ENCODE results near the gene HOXB3.

The HOXB3 gene

GRCh38 chr17:48629411-48629759, 39.3 kb upstream of the HOXB3 start:
- Mint-ChIP-seq H3K36me3 (no peaks in the 10 kb centered on the region), H3K4me1 (peaks cover 20% of the 10 kb centered on the region), H3K27me3 (peaks cover 100% of the 10 kb centered on the region), H3K9me3 (no peaks in the 10 kb centered on the region), H3K27ac (no peak overlapping the region), H3K4me3 (no peak overlapping the region)
- DNase-seq: no peak
- CTCF ChIA-PET: interaction anchor here (1.2 kb wide), 1 partner anchor 18 kb away, joined by 4 read pairs; no protein-coding TSS in a partner anchor

GRCh38 chr17:48628649-48629410, 38.8 kb upstream of the HOXB3 start:
- no peak for DNase-seq
- H3K27me3 Mint-ChIP-seq: peaks cover 100% of the 10 kb centered on the region
- no peaks in the 10 kb centered on the region for H3K9me3 Mint-ChIP-seq
- H3K27ac Mint-ChIP-seq: no peak overlapping the region
- H3K4me3 Mint-ChIP-seq: no peak overlapping the region
- CTCF ChIA-PET: interaction anchor here (1.2 kb wide), 1 partner anchor 19 kb away, joined by 4 read pairs; no protein-coding TSS in a partner anchor
- H3K4me1 Mint-ChIP-seq: peaks cover 23% of the 10 kb centered on the region
- no peaks in the 10 kb centered on the region for H3K36me3 Mint-ChIP-seq

GRCh38 chr17:48627623-48628521, 37.8 kb upstream of the HOXB3 start:
- CTCF ChIA-PET: interaction anchor here (0.7 kb wide), 1 partner anchor 9 kb away, joined by 3 read pairs; no protein-coding TSS in a partner anchor
- Mint-ChIP-seq H3K4me1 (peaks cover 19% of the 10 kb centered on the region), H3K36me3 (no peaks in the 10 kb centered on the region), H3K9me3 (no peaks in the 10 kb centered on the region), H3K27ac (no peak overlapping the region), H3K27me3 (peaks cover 100% of the 10 kb centered on the region), H3K4me3 (no peak overlapping the region)
- no peak for DNase-seq

- DNase-seq: no peak
- Mint-ChIP-seq H3K4me3 (no peak overlapping the region), H3K36me3 (no peaks in the 10 kb centered on the region), H3K27me3 (peaks cover 100% of the 10 kb centered on the region), H3K9me3 (no peaks in the 10 kb centered on the region), H3K27ac (no peak overlapping the region), H3K4me1 (peaks cover 17% of the 10 kb centered on the region)
- CTCF ChIA-PET: interaction anchor here (0.7 to 2.5 kb wide), 4 partner anchors 8 to 124 kb away, joined by 3 to 13 read pairs (median 8); partner anchors contain the start of gene HOXB8
Measured at GRCh38 chr17:48627118-48627597, 37.1 kb upstream of the HOXB3 start.

- CTCF ChIA-PET: interaction anchor here (1.7 to 2.5 kb wide), 3 partner anchors 10 to 125 kb away, joined by 4 to 13 read pairs (median 11); partner anchors contain the start of gene HOXB8
- H3K9me3 Mint-ChIP-seq: no peaks in the 10 kb centered on the region
- peaks cover 17% of the 10 kb centered on the region for H3K4me1 Mint-ChIP-seq
- no peaks in the 10 kb centered on the region for H3K36me3 Mint-ChIP-seq
- peaks cover 100% of the 10 kb centered on the region for H3K27me3 Mint-ChIP-seq
- peak within 1 kb of the TSS; percentile 64 for H3K4me3 Mint-ChIP-seq
- peak; percentile 47 for DNase-seq
- H3K27ac Mint-ChIP-seq: no peak within 1 kb of the TSS
Measured at GRCh38 chr17:48626245-48627117, 36.4 kb upstream of the HOXB3 start, which contains the start of gene HOXB9. HOXB9 (minus strand) TSS chr17:48626358; CDS start chr17:48626269, 89 bp downstream.

- no peaks in the 10 kb centered on the region for H3K9me3 Mint-ChIP-seq
- peak overlapping the region; percentile 64 for H3K4me3 Mint-ChIP-seq
- H3K27ac Mint-ChIP-seq: no peak overlapping the region
- CTCF ChIA-PET: interaction anchor here (1.0 to 2.5 kb wide), 5 partner anchors 11 to 126 kb away, joined by 3 to 13 read pairs (median 4); partner anchors contain the start of gene HOXB8
- H3K27me3 Mint-ChIP-seq: peaks cover 100% of the 10 kb centered on the region
- DNase-seq: peak; percentile 49
- H3K4me1 Mint-ChIP-seq: peaks cover 17% of the 10 kb centered on the region
- no peaks in the 10 kb centered on the region for H3K36me3 Mint-ChIP-seq
Measured at GRCh38 chr17:48625495-48626244, 35.6 kb upstream of the HOXB3 start.

- no peak overlapping the region for H3K4me3 Mint-ChIP-seq
- CTCF ChIA-PET: interaction anchor here (0.7 to 2.5 kb wide), 6 partner anchors 10 to 127 kb away, joined by 3 to 13 read pairs (median 4); partner anchors contain the start of gene HOXB8
- peaks cover 100% of the 10 kb centered on the region for H3K27me3 Mint-ChIP-seq
- no peaks in the 10 kb centered on the region for H3K9me3 Mint-ChIP-seq
- H3K27ac Mint-ChIP-seq: no peak overlapping the region
- no peaks in the 10 kb centered on the region for H3K36me3 Mint-ChIP-seq
- H3K4me1 Mint-ChIP-seq: peaks cover 17% of the 10 kb centered on the region
- peak; percentile 41 for DNase-seq
Measured at GRCh38 chr17:48624544-48625494, 34.8 kb upstream of the HOXB3 start.

GRCh38 chr17:48624118-48624517, 34.1 kb upstream of the HOXB3 start:
- Mint-ChIP-seq H3K27ac (no peak overlapping the region), H3K4me3 (no peak overlapping the region), H3K36me3 (no peaks in the 10 kb centered on the region), H3K27me3 (peaks cover 100% of the 10 kb centered on the region), H3K4me1 (peaks cover 22% of the 10 kb centered on the region), H3K9me3 (no peaks in the 10 kb centered on the region)
- DNase-seq: no peak
- CTCF ChIA-PET: interaction anchor here (0.7 to 2.8 kb wide), 3 partner anchors 13 to 54 kb away, joined by 3 to 12 read pairs (median 3); no protein-coding TSS in a partner anchor

- Mint-ChIP-seq H3K4me3 (no peak overlapping the region), H3K36me3 (peaks cover under 1% of the 10 kb centered on the region), H3K4me1 (peaks cover 28% of the 10 kb centered on the region), H3K27ac (no peak overlapping the region), H3K27me3 (peaks cover 100% of the 10 kb centered on the region), H3K9me3 (no peaks in the 10 kb centered on the region)
- CTCF ChIA-PET: interaction anchor here (1.1 to 2.8 kb wide), 2 partner anchors 13 to 55 kb away, joined by 3 to 12 read pairs; no protein-coding TSS in a partner anchor
- no peak for DNase-seq
Measured at GRCh38 chr17:48623583-48623982, 33.5 kb upstream of the HOXB3 start.

GRCh38 chr17:48622857-48623256, 32.8 kb upstream of the HOXB3 start:
- Mint-ChIP-seq H3K4me1 (peaks cover 34% of the 10 kb centered on the region), H3K4me3 (no peak overlapping the region), H3K9me3 (no peaks in the 10 kb centered on the region), H3K36me3 (peaks cover 1% of the 10 kb centered on the region), H3K27ac (no peak overlapping the region), H3K27me3 (peaks cover 100% of the 10 kb centered on the region)
- CTCF ChIA-PET: interaction anchor here (0.5 to 2.8 kb wide), 5 partner anchors 10 to 102 kb away, joined by 3 to 12 read pairs (median 5); no protein-coding TSS in a partner anchor
- no peak for DNase-seq

GRCh38 chr17:48621410-48622392, 31.7 kb upstream of the HOXB3 start:
- H3K9me3 Mint-ChIP-seq: no peaks in the 10 kb centered on the region
- CTCF ChIA-PET: interaction anchor here (0.8 to 2.8 kb wide), 6 partner anchors 11 to 604 kb away, joined by 3 to 12 read pairs (median 5); partner anchors contain the start of gene HOXB5
- peaks cover 40% of the 10 kb centered on the region for H3K4me1 Mint-ChIP-seq
- DNase-seq: no peak
- no peak overlapping the region for H3K4me3 Mint-ChIP-seq
- no peak overlapping the region for H3K27ac Mint-ChIP-seq
- H3K36me3 Mint-ChIP-seq: peaks cover 4% of the 10 kb centered on the region
- peaks cover 100% of the 10 kb centered on the region for H3K27me3 Mint-ChIP-seq
